Cerebellar cortex (tissue), 1 donor: Measurements from ENCODE around the gene CAP1.
"Not testable (repeated sequence)": the region's sequence is repeated elsewhere in the genome, so short reads cannot be mapped to it uniquely, and the experiment has no call there.

Experiments
- DNase-seq: peaks from one replicate; pipeline ENCODE4 v3.0.0-alpha.2; 2015; ENCODE audit warnings: low spot score

The CAP1 gene, protein sequence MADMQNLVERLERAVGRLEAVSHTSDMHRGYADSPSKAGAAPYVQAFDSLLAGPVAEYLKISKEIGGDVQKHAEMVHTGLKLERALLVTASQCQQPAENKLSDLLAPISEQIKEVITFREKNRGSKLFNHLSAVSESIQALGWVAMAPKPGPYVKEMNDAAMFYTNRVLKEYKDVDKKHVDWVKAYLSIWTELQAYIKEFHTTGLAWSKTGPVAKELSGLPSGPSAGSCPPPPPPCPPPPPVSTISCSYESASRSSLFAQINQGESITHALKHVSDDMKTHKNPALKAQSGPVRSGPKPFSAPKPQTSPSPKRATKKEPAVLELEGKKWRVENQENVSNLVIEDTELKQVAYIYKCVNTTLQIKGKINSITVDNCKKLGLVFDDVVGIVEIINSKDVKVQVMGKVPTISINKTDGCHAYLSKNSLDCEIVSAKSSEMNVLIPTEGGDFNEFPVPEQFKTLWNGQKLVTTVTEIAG

DNA sequence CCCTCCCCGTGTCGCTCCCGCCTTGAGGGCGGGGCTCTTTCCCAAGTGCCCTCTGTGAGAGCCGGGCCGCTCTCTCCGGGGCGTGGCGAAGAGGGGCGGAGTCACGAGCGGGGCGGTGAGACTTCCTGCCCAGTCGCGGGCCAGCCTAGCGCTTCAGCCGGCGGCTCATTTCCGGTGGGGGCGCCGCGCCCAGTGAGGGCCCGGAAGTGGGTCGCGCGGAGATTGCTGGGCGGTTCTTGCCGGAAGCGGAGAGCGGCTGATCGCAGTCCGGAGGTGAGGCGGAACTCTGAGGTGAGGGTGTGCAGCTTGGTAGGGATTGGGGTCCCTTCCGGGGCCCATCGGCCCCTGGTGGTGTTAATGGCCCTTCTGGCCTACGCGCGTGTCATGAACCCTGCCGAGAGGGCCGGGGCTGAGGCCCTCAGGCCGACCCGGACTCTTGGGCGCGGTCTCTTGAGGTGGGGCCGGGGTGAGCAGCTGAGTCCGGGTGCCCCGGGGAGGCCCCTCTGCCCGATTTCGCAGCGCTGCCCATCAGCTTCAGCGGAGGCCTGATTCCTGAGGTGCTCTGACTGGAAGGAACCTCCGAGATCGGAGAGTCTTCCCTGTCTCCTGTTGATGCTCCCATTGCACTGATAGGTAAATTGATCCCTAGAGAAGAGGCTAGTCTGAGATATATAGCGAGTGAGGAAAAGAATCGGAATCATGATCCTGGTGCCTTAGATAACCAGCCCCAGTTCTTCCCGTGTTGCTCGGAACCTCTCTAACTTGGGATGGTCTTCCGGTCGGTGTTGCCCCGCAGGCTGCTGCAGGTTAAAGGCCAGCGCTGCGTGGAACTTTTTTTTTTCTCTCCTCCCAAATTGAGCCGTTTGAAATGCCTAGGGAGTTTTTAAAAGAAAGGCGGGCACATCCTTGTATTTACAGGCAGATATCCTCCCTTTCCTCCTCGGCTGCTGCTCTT lies at the start of gene CAP1:
Gene CAP1, plus strand, starts transcription at position 219 of the 955 bp plus-strand sequence. CDS start 18,618 bp downstream, outside the sequence.
- DNase-seq, result peak; percentile 99

DNA sequence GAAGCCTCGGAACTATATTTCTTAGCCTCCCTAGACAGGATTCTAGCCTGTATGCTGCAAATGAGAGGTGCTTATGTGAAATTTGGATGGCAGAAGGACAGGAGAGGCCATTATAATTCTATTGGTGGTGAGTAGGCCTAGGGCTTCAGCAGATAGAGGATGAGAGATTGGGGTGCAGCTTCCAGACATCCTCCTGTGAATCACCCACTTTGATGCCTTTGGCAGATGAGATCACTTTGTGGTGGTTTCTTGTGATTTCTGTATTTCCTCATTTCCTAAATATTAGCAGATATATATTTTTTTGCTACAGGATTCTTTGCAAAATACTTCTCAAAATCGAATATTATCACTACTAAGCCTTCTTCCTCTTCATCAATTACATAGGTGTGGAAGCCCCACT lies 48.3 kb upstream of the CAP1 start:
- no peak for DNase-seq

DNA sequence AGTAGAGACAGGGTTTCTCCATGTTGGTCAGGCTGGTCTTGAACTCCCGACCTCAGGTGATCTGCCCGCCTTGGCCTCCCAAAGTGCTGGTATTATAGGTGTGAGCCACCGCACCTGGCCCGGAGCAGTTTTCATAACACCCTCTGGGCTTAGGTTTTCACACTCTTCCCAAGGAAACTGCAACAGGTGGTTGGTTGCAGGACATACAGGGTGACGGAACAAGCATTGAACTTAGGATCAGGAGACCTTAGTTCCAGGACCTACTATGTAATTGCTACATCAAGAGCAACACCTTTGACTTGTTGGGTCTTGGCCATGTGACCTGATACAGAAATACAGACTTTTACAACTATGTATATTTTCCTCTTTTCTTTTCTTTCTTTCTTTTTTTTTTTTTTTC lies 47.6 kb upstream of the CAP1 start:
- DNase-seq, result no peak

DNA sequence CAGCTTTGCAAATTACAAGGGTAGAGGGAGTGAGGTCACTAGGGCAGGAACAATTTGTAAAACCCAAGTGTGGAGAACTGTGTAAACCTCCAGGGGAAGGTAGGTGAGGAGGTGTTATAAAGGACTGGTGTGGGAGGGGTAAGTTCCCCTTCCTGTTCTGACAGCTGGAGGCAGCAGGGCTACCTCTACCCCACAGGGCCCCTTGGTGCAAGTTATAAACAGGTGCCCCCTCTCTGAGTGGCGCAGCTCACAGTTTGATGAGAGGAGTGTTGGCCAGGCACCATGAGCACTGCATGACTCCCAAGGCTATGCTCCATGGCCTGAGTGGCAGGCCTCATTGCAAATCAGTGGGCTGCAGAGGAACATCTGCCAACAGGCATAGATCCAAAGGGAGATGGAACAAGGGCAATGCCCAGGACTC lies 44.5 kb upstream of the CAP1 start:
- no peak for DNase-seq

DNA sequence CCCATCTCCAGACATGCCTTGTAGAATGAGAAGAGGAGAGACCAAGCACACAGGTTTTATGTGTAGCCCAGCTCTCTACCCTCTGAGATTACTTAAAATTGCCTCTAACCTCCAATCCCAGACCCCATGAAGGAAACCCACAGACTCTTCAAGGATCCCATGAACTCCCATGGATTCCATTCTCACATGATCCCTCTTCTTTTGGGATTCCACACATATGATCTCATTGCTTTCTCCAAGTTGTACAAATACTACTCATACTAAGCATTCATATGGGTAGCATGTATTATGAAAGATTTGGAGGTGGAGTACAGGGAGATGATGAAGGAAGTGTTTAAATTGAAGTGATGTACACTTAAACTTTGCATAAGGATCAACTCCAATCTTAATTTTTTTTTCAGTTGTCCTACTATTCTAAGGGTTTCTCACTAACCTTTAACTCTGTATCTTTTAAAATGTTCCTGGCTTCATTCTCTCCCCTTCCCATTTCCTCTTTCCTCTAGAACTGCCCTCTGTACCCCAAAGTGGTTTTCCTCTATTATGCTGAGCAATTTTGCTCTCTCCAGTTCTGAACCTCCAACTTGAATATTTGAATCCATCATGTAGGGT lies 44.0 kb upstream of the CAP1 start:
- no peak for DNase-seq

DNA sequence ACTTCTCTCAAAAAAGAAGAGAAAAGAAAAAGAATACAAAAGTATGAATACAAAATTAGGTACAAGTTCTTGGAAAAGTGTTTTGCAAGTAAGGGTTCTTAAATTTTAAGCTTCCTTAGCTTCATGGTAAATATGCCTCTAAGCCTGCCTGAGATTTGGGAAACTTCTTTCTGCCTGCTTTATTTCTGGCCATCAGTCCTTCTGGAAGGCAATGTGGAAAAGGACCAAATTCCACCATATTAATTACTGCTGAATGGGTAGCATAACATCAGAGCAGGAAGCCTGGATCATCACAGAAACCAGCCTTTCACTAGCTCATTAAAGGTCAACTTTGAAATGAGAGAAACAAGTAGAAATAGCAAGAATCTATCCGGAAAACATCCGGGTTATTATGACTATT lies 39.1 kb upstream of the CAP1 start:
- no peak for DNase-seq

DNA sequence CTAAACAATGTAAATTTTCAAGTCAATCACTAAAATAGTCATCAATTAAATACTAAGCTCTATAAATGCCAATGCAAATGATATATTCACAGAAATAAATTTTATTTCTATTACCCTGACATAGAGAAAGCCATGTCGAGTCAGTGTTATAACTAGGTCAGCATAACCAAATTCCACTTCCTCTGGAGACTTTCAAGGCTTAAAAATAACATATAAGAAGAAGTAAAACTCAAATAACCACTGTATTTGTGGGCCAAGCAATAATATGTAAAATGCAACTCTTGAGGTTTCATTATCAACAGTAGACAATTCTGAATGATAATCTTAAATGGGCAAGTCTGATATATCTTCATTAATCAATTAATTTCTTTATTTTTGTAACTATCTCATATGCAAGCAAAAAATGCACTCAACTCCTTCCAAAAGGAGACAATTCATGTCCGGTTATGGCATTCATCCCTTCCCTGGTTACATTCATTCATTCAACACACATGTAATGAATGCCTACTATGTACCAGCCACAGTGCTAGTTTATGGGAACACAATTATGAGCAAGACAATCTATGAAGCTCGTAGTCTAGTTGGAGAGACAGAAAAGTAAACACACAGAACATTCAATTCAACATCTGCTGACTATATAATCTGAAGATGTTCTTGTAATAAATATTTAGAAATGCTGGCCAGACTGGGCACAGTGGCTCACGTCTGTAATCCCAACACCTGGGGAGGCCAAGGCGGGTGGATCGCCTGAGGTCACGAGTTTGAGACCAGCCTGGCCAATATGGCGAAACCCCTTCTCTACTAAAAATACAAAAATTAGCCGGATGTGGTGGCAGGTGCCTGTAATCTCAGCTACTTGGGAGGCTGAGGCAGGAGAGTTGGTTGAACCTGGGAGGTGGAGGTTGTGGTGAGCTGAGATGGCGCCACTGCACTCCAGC lies 37.1 kb upstream of the CAP1 start:
- DNase-seq, result no peak

DNA sequence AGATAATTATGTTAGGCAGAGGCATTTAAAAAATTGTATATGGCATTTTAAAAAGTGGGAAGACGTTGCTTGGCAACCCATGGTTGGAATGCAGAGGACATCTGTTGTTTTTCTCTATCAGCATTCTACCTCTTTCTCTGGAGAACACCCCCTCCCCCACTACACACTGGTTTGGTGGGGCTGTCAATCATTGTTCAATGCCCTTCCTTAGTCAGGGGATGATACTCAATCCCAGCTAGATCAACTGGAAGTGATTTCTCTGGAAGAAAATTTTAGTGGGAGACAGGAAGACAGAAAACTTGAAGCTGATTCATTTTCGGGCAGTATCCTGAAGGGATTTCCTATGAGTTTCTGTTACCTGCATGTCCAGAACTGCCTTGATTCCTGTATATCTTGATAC lies 35.7 kb upstream of the CAP1 start:
- no peak for DNase-seq

DNA sequence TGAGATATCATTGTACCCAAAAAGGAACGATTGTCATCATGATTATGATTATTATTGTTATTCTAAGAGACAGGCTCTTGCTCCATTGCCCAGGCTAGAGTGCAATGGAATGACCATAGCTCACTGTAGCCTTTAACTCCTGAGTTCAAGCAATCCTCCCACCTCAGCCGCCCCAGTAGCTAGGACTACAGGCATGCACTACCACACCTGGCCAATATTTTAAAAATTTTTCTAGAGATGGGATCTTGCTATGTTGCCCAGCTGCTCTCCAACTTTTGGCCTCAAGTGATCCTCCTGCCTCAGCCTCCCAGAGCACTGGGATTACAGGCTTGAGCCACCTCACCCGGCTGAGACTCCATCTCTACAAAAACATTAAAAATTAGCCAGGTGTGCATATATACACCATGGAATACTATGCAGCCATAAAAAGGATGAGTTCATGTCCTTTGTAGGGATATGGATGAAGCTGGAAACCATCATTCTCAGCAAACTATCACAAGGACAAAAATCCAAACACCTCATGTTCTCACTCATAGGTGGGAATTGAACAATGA lies 33.0 kb upstream of the CAP1 start:
- not testable (repeated sequence) for DNase-seq

DNA sequence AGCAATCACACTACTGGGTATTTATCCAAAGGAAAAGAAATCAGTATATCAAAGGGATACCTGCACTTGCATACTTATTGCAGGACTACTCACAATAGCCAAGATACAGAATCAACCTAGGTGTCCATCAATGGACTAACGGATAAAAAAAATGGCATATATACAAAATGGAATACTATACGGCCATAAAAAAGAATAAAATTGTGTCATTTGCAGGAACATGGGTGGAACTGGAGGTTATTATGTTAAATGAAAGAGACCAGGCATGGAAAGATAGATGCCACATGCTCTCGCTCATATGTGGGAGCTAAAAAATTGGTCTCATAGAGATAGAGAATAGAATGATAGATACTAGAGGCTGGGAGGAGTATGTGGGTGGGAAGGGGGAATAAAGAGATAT lies 29.3 kb upstream of the CAP1 start:
- no peak for DNase-seq

DNA sequence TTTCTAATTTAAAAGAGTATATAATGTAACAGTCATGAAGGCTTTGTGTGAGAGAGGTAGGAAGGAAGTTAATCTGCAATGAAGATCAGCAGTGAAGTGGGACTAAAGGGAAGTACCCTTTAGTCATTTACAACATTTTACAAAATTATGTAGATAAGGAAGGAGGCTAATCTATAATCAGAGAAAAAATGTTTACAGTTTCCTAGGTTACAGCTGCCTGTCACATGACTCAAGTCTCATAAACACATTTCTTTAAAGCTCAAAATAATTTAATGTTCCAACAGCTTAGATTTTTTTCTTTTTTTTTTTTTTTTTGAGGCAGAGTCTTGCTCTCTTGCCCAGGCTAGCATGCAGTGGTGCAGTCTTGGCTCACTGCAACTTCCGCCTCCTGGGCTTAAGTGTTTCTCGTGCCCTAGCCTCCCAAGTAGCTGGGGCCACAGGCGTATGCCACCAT lies 26.2 kb upstream of the CAP1 start:
- DNase-seq, result no peak

DNA sequence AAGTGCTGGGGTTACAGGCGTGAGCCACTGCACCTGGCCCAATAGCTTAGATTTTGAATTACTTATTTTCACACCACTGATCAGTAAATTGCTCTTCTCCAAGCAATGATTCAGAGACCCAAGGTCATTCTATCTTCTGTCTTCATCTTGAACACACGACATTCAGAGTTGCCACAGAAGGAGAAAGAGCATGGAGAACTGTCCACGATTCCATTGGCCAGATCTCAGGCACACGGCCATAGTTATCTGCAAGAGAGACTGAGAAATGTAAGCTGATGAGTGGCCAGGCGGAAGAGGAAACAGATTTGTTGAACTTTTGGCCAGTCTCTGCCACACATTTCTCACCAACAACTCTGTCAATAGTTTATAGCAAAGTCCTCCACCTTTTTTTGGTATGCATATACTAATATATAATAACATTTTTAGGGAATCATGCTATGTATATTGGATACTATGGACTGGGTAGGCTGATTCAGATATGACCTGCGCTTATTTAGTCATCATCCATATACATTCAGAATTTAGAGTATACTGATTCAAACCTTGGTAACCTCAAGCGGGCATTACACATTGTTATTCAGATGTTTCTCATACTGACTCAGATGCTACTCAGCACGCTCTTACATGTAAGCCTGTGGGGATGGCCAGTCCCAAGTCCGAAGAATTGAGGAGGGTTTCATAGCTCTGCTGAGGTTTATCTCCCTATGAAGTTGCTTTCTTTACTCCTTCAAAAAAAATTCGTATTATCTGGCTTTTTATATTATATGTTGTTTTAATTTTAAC lies 25.5 kb upstream of the CAP1 start:
- no peak for DNase-seq

DNA sequence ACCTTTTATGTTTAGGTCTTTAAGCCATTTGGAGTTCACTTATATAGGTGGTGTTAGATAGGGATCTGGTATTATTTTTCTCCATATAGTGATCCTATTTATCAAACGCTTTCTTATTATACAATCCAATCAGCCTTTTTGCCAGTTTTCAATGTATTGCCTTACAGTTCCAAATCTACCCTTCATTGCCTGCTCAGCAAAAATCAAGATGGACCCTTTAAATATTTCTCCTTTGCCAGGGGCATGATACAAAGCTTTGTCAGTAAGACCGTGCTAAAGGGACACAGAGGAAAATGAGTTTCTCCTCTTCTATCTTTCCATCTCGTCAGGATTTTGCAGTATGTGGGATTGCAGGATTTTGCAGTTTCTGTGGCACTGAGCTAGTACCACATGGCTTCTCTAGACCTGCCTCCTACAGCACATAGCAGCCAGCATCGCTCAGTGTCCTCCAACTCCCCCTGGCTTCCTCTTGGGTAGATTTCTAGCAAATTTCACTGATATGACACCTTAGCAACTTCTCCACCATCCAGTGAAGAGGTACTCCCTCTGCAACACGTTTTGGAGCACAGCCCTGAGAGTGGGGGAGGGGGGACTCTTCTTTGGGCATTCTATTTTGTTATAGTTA lies 22.5 kb upstream of the CAP1 start:
- DNase-seq, result no peak

DNA sequence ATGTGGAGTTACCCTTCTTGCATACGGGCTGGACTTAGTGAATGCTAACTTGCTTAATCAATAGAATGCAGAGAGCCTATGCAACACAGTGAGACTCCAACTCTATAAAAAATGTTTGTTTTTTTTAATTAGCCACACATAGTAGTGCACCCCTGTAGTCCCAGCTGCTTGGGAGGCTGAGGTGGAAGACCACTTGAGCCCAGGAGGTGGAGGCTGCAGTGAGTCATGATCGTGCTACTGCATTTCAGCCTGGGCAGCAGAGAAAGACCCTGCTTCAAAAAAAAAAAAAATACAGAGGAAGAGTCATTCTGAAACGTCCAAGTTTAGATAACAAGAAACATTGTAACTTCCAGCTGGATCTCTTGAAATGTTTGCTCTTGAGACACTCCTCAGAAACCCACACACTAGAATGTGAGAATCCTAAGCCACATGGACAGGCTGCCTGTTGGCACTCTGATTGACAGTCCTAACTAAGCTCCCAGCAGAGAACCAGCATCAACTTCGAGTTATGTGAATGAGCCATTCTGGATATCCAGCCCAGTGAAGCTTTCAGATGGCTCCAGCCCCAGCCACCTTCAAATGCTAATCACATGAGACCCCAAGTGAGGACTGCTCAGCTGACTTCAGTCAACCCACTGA lies 20.0 kb upstream of the CAP1 start:
- no peak for DNase-seq

DNA sequence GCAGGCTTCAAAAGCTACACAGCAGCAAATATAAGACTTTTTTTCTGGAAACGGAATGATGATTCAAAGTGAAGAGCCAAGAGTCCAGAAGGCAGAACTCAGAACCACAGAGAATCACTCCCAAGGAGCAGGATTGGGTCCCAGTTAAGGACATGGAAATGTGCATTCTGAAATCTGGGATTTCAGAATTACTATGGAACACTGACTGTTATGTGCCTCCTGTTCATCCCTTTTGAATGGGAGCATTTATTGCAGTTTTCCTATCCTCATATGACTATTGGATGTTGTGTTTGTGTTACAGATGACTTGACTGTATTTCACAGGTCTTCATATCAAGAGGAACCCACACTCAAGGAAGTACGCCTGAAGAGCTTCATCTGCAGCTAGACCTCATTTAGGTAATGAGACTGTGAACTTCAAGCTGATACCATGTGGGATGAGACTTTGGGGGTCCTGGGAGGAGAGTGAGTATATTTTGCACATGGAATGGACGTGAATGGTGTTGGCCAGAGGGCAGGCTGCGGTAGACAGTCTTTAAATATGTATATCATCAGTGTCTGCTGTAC lies 17.1 kb upstream of the CAP1 start:
- DNase-seq, result no peak

DNA sequence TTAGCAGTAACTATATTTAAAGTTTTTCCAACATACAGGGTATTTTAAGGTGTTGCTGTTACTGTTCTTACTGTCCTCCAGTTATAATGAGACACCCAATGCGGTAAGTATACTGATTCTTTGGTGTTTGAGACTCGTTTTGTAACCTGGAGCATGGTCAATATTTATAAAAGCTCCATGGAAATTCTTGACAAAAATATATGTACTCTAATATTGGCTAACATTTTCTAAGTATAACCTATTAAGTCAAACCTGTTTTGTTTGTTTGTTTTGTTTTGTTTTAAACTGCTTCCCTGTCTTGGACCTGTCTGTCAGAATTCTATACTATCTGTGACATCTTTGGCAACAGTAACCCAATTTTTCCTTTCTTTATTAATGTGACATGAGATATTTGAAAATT lies 15.9 kb upstream of the CAP1 start:
- DNase-seq, result no peak

DNA sequence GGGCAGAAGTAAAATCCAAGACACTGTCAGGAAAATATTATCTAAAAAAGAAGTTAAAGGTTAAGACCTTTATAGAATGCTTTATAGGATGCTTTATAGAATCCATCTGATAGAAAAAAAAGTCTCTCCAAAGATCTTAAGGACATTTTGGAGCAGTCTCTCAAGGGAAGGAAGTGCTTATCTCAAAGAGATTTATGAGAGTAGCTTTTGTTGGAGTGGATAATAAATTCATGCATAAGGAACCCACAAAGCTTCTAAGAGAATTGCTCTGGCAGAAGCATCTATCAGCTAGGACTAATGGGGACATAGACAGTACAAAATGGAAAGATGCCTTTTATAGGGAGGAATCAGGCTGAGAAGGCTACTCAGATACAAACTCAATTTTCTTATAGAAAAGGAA lies 12.9 kb upstream of the CAP1 start:
- DNase-seq, result no peak

DNA sequence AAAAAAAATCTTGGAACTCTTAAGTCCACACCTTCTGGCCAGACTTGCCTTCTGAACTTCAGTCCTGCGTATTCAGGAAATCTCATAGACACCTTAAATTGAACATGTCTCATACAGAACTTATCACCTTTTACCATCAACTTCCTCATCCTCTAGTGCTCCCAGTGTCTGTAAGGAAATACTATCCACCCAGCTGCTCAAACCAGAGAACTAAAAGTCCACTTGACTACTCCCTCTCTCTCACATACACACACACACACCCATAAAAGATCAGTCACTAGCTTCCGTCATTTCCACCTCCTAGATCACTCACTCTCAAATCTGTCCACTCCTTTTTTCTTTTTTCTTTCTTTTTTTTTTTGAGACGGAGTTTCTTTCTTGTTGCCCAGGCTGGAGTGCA lies 10.9 kb upstream of the CAP1 start:
- DNase-seq, result no peak
